Progenitor cell of endocrine pancreas (in vitro differentiated cells): ENCODE results near the gene PLLP. TPM values are rescaled to one million over a fixed set of nuclear protein-coding genes. Genes with fewer than 3 reads are reported as not detected.
"Not testable (repeated sequence)": the region's sequence is repeated elsewhere in the genome, so short reads cannot be mapped to it uniquely, and the experiment has no call there.

Source experiments
- DNase-seq: peaks from one replicate; pipeline ENCODE4 v3.0.0; 2021; ENCODE audit warnings: low spot score; ENCODE audit not compliant: unreplicated experiment
- H3K27ac Mint-ChIP-seq: 2 replicates; pipeline ENCODE4 v1.8.0; 2021; ENCODE audit warnings: mild to moderate bottlenecking, moderate library complexity, mixed read lengths
- H3K27me3 Mint-ChIP-seq: 2 replicates; pipeline ENCODE4 v1.8.0; 2021; ENCODE audit warnings: mixed read lengths
- H3K36me3 Mint-ChIP-seq: 2 replicates; pipeline ENCODE4 v1.8.0; 2022; ENCODE audit warnings: mixed read lengths; ENCODE audit not compliant: insufficient read depth
- H3K4me1 Mint-ChIP-seq: 2 replicates; pipeline ENCODE4 v1.8.0; 2021; ENCODE audit warnings: low read depth, mixed read lengths
- H3K4me3 Mint-ChIP-seq: 2 replicates; pipeline ENCODE4 v1.8.0; 2021; ENCODE audit warnings: low read depth, mild to moderate bottlenecking, moderate library complexity, mixed read lengths
- H3K9me3 Mint-ChIP-seq: 2 replicates; pipeline ENCODE4 v1.8.0; 2021; ENCODE audit warnings: low read depth, mixed read lengths
- CTCF ChIP-seq: fragments of 200-600 bp; sonication (generic); IDR thresholded peaks from one replicate; pipeline ENCODE4 v1.5.0; 2021; ENCODE audit warnings: antibody characterized with exemption, mild to moderate bottlenecking; ENCODE audit not compliant: unreplicated experiment
- total RNA-seq: library from RNA; stranded (reverse); gene quantifications from 2 replicates; pipeline ENCODE4 v1.2.1, GENCODE V29; 2021

PLLP gene
- total RNA-seq, 1 donor from 2014 or later: 2.9 TPM

GRCh38 chr16:57271867-57272495, 12.5 kb downstream of the PLLP start:
- DNase-seq: no peak
- no peak overlapping the region for H3K27ac Mint-ChIP-seq
- no peaks in the 10 kb centered on the region for H3K27me3 Mint-ChIP-seq
- H3K36me3 Mint-ChIP-seq: no peaks in the 10 kb centered on the region
- TF ChIP-seq CTCF: no peak
- H3K9me3 Mint-ChIP-seq: no peaks in the 10 kb centered on the region
- H3K4me1 Mint-ChIP-seq: peaks cover 11% of the 10 kb centered on the region
- no peak overlapping the region for H3K4me3 Mint-ChIP-seq

- no peaks in the 10 kb centered on the region for H3K36me3 Mint-ChIP-seq
- no peak overlapping the region for H3K27ac Mint-ChIP-seq
- peaks cover 16% of the 10 kb centered on the region for H3K4me1 Mint-ChIP-seq
- H3K4me3 Mint-ChIP-seq: no peak overlapping the region
- no peaks in the 10 kb centered on the region for H3K9me3 Mint-ChIP-seq
- DNase-seq: no peak
- no peaks in the 10 kb centered on the region for H3K27me3 Mint-ChIP-seq
- no peak for TF ChIP-seq CTCF
Observed at GRCh38 chr16:57271063-57271345, 13.5 kb downstream of the PLLP start.

- Mint-ChIP-seq H3K36me3 (no peaks in the 10 kb centered on the region), H3K4me1 (peaks cover 18% of the 10 kb centered on the region), H3K9me3 (no peaks in the 10 kb centered on the region), H3K27ac (peak overlapping the region; percentile 80), H3K27me3 (no peaks in the 10 kb centered on the region), H3K4me3 (no peak overlapping the region)
- no peak for TF ChIP-seq CTCF
- DNase-seq: no peak
Observed at GRCh38 chr16:57270221-57271062, 14.0 kb downstream of the PLLP start.

GRCh38 chr16:57268804-57269800, 15.4 kb downstream of the PLLP start:
- Mint-ChIP-seq H3K4me1 (peaks cover 21% of the 10 kb centered on the region), H3K27ac (peak overlapping the region; percentile 80), H3K27me3 (no peaks in the 10 kb centered on the region), H3K36me3 (no peaks in the 10 kb centered on the region), H3K9me3 (no peaks in the 10 kb centered on the region), H3K4me3 (no peak overlapping the region)
- no peak for TF ChIP-seq CTCF
- no peak for DNase-seq

- H3K4me1 Mint-ChIP-seq: peaks cover 20% of the 10 kb centered on the region
- not testable (repeated sequence) for H3K36me3 Mint-ChIP-seq, H3K27ac Mint-ChIP-seq, H3K4me3 Mint-ChIP-seq, H3K27me3 Mint-ChIP-seq, DNase-seq, H3K9me3 Mint-ChIP-seq
Observed at GRCh38 chr16:57267343-57267742, 17.1 kb downstream of the PLLP start.
